Measurements from ENCODE around the gene NR5A1. TPM values are rescaled to one million over a fixed set of nuclear protein-coding genes. Genes with fewer than 3 reads are reported as not detected.

The NR5A1 gene
- total RNA-seq, 1 donor from 2014 or later = 0.12 TPM

DNA sequence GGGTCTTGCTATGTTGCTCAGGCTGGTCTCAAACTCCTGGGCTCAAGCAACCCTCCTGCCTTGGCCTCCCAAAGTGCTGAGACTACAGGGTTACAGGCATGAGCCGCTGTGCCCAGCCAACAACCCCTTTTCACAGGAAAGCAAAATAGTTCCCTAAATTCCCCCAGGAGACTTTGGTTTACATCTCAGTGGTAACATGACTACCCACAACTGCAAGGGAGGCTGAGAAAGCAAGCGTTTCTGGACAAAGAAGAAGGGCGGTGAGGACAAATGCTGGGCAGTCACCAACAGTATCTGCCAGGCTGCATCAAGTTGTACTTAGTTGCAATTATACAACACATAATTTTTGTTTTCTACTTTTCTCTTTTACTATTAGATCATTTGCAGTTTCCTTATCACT lies 64.4 kb downstream of the NR5A1 start:
- Mint-ChIP-seq H3K36me3 (no peaks in the 10 kb centered on the region), H3K27me3 (peaks cover 11% of the 10 kb centered on the region), H3K27ac (no peak overlapping the region), H3K9me3 (no peaks in the 10 kb centered on the region), H3K4me3 (no peak overlapping the region), H3K4me1 (ENCODE audit: unreplicated experiment) (no peaks in the 10 kb centered on the region)
- no peak for DNase-seq (ENCODE audit: extremely low spot score, unreplicated experiment)
- TF ChIP-seq, protein P1, sequence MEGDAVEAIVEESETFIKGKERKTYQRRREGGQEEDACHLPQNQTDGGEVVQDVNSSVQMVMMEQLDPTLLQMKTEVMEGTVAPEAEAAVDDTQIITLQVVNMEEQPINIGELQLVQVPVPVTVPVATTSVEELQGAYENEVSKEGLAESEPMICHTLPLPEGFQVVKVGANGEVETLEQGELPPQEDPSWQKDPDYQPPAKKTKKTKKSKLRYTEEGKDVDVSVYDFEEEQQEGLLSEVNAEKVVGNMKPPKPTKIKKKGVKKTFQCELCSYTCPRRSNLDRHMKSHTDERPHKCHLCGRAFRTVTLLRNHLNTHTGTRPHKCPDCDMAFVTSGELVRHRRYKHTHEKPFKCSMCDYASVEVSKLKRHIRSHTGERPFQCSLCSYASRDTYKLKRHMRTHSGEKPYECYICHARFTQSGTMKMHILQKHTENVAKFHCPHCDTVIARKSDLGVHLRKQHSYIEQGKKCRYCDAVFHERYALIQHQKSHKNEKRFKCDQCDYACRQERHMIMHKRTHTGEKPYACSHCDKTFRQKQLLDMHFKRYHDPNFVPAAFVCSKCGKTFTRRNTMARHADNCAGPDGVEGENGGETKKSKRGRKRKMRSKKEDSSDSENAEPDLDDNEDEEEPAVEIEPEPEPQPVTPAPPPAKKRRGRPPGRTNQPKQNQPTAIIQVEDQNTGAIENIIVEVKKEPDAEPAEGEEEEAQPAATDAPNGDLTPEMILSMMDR (conservative IDR thresholded peaks at IDR 0.05) = no peak

DNA sequence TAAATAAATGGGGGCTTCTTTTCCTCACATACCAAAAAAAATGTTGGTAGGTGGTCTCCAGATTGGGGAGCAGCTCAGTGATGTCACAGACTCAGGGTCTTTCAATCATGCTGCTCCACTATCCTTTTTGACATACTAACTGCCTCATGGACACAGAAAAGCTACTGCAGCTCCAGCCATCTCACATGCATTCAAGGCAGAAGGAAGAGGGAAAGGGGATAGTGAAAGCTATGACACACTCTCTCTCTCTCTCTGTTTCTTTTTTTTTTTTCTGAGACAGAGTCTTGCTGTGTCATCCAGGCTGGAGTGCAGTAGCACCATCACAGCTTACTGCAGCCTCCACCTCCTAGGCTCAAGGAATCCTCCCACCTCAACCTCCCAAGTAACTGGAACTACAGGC lies 64.8 kb downstream of the NR5A1 start:
- Mint-ChIP-seq H3K36me3 (no peaks in the 10 kb centered on the region), H3K27me3 (peaks cover 11% of the 10 kb centered on the region), H3K27ac (no peak overlapping the region), H3K4me1 (ENCODE audit: unreplicated experiment) (no peaks in the 10 kb centered on the region), H3K9me3 (no peaks in the 10 kb centered on the region), H3K4me3 (no peak overlapping the region)
- no peak for DNase-seq (ENCODE audit: extremely low spot score, unreplicated experiment)
- TF ChIP-seq, protein P1 (conservative IDR thresholded peaks at IDR 0.05) = no peak

DNA sequence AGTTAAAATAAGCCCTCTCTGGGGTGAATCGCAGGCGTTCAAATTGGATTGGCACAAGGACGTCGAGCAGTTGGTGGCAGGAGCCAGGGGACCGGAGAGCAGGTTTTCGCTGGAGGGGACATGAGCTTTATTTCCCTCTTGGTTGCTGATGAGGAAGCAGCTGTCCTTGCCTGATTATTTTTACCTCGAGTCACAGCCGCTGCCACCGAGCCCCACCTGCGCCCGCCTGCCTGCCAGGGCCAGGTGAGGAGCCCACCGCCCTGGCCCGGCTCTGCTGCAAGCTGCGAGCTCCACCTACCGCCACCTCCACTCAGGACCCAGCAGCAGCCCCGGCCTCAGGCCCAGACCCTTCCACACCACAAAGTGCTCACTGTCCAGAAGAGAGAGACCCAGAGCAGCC lies 65.9 kb downstream of the NR5A1 start:
- Mint-ChIP-seq H3K4me3 (no peak overlapping the region), H3K36me3 (no peaks in the 10 kb centered on the region), H3K4me1 (ENCODE audit: unreplicated experiment) (no peaks in the 10 kb centered on the region), H3K9me3 (no peaks in the 10 kb centered on the region), H3K27ac (no peak overlapping the region), H3K27me3 (peaks cover 8% of the 10 kb centered on the region)
- TF ChIP-seq, protein P1 (conservative IDR thresholded peaks at IDR 0.05) = no peak
- DNase-seq (ENCODE audit: extremely low spot score, unreplicated experiment) = no peak

DNA sequence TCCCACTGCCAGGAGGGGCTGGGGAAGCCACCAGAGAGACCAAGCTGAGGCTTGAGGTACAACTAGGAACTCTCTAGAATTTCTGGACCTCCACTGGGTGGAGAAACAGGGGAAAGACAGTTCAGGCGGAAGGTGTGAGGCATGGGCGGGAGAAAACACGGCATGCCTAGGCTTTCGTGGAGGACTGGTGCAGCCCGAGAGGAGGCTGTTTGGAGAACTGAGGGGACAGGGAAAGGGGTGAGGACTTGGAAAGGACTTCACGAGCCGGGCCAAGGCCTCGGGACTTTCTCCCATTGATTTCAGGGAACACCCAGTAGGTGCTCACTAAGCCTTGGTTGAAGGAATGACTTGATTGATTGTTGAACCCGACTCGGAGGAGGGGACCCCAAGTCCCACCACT lies 66.4 kb downstream of the NR5A1 start:
- H3K4me1 Mint-ChIP-seq (ENCODE audit: unreplicated experiment) = no peaks in the 10 kb centered on the region
- no peak for DNase-seq (ENCODE audit: extremely low spot score, unreplicated experiment)
- TF ChIP-seq, protein P1 (conservative IDR thresholded peaks at IDR 0.05) = no peak
- peaks cover 8% of the 10 kb centered on the region for H3K27me3 Mint-ChIP-seq
- no peak overlapping the region for H3K27ac Mint-ChIP-seq
- no peaks in the 10 kb centered on the region for H3K9me3 Mint-ChIP-seq
- no peak overlapping the region for H3K4me3 Mint-ChIP-seq
- no peaks in the 10 kb centered on the region for H3K36me3 Mint-ChIP-seq

DNA sequence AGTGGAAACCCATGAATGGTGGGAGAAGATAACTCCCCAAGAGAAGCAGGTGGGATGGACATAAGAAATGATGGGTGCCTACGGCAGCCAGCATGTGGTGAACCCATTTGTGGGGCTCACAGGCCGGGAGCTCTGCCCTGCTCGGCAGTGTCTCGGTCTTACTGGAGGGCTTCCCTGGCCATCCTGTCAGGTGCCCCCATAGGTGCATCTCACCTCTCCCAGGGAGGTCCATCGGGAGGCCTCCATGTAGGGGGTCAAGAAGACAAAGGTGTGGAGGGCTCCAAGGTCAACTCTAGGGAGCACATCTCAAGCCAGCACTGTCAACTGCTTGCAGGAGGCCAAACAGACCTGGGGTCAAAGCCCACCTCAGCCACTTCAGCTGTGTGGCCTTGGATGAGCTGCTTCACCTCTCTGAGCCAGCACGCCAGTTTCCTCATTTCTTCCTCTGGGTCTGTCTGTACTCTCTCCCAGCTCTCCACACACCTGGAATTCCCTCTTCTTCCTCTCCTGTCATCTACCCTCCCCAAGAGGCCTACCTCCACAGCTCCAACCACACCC lies 67.4 kb downstream of the NR5A1 start:
- H3K36me3 Mint-ChIP-seq = no peaks in the 10 kb centered on the region
- TF ChIP-seq, protein P1 (conservative IDR thresholded peaks at IDR 0.05) = no peak
- no peak for DNase-seq (ENCODE audit: extremely low spot score, unreplicated experiment)
- H3K4me1 Mint-ChIP-seq (ENCODE audit: unreplicated experiment) = no peaks in the 10 kb centered on the region
- H3K27ac Mint-ChIP-seq = no peak overlapping the region
- peaks cover 8% of the 10 kb centered on the region for H3K27me3 Mint-ChIP-seq
- no peaks in the 10 kb centered on the region for H3K9me3 Mint-ChIP-seq
- H3K4me3 Mint-ChIP-seq = no peak overlapping the region

DNA sequence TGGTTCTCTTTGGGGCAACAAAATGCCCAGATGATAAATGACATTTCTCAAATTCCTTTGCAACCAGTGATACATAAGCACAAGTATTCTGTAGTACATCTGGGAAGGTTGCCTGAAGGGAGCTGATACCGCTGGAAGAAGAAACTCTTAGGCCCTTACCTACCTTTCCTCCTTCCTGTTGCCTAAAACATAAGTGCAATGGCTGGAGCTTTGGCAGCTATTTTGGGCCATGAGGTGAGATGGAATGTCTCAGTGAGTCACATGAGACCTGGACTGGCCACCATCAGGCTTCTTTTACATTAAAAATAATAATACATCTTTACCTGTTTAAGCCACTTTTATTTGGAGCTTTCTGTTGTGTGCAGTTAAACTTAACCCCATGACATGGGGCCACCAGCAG lies 68.1 kb downstream of the NR5A1 start:
- Mint-ChIP-seq H3K27me3 (peaks cover 8% of the 10 kb centered on the region), H3K4me3 (no peak overlapping the region), H3K27ac (no peak overlapping the region), H3K4me1 (ENCODE audit: unreplicated experiment) (no peaks in the 10 kb centered on the region), H3K9me3 (no peaks in the 10 kb centered on the region), H3K36me3 (no peaks in the 10 kb centered on the region)
- TF ChIP-seq, protein P1 (conservative IDR thresholded peaks at IDR 0.05) = no peak
- no peak for DNase-seq (ENCODE audit: extremely low spot score, unreplicated experiment)
